Calu3 (cell line): ENCODE results near the gene ATXN7L3B. TPM values are rescaled to one million over a fixed set of nuclear protein-coding genes. Genes with fewer than 3 reads are reported as not detected.

Source experiments
- BruUV-seq: library from RNA; stranded (reverse); fragments of 400-500 nt; replicated peaks from 2 replicates; lab custom pipeline; 2021; lab: Mats Ljungman, UMichigan
- CTCF ChIA-PET: fragments of 300-600 bp; sonication (Branson Sonifier 250); formaldehyde crosslinking; loops from one replicate; lab custom pipeline; 2022; ENCODE audit warnings: antibody characterized with exemption; lab: Charles Lee
- DNase-seq: peaks from one replicate; pipeline ENCODE4 v3.0.0; 2022
- H3K27ac Mint-ChIP-seq: one replicate; pipeline ENCODE4 v1.8.0; 2022; ENCODE audit warnings: mixed read lengths; ENCODE audit not compliant: unreplicated experiment
- H3K27me3 Mint-ChIP-seq: one replicate; pipeline ENCODE4 v1.8.0; 2022; ENCODE audit warnings: mixed read lengths; ENCODE audit not compliant: unreplicated experiment
- H3K36me3 Mint-ChIP-seq: one replicate; pipeline ENCODE4 v1.8.0; 2022; ENCODE audit warnings: mild to moderate bottlenecking, moderate library complexity, mixed read lengths; ENCODE audit not compliant: insufficient read depth, unreplicated experiment
- H3K4me1 Mint-ChIP-seq: one replicate; pipeline ENCODE4 v1.8.0; 2022; ENCODE audit warnings: mild to moderate bottlenecking, low read depth, mixed read lengths; ENCODE audit not compliant: unreplicated experiment
- H3K4me3 Mint-ChIP-seq: one replicate; pipeline ENCODE4 v1.8.0; 2022; ENCODE audit warnings: mild to moderate bottlenecking, low read depth, moderate library complexity, mixed read lengths; ENCODE audit not compliant: unreplicated experiment
- H3K9me3 Mint-ChIP-seq: one replicate; pipeline ENCODE4 v1.8.0; 2022; ENCODE audit warnings: low read depth, mixed read lengths; ENCODE audit not compliant: unreplicated experiment
- CTCF ChIP-seq: fragments of 200-600 bp; IDR thresholded peaks from one replicate; pipeline ENCODE4 v1.8.0; 2022; ENCODE audit warnings: antibody characterized with exemption; ENCODE audit not compliant: unreplicated experiment
- intact Hi-C: fragments of 100-400 bp; cut with micrococcal nuclease; formaldehyde crosslinking; loops from one replicate; pipeline ENCODE4 v1.10.0; 2022; ENCODE audit not compliant: unreplicated experiment
- total RNA-seq: library from RNA; stranded (reverse); gene quantifications from 2 replicates; pipeline ENCODE4 v1.2.3, GENCODE V29; 2022

ATXN7L3B gene
- total RNA-seq, 1 experiment from 2014 or later, result 50.6 TPM

- peak overlapping the region; percentile 100 for H3K27ac Mint-ChIP-seq
- intact Hi-C loops, result loop anchor here (5.0 to 10.0 kb wide), 4 partner anchors 63 to 594 kb away; no protein-coding TSS in a partner anchor
- CTCF ChIA-PET, result interaction anchor here (0.5 to 2.7 kb wide), 2 partner anchors 29 to 108 kb away, joined by 4 to 14 read pairs; no protein-coding TSS in a partner anchor
- peaks cover 69% of the 10 kb centered on the region for H3K36me3 Mint-ChIP-seq
- H3K4me1 Mint-ChIP-seq, result peaks cover 22% of the 10 kb centered on the region
- no peak for TF ChIP-seq CTCF
- no peak for DNase-seq
- H3K9me3 Mint-ChIP-seq, result no peaks in the 10 kb centered on the region
- no TSS peak for BruUV-seq
- no peaks in the 10 kb centered on the region for H3K27me3 Mint-ChIP-seq
- H3K4me3 Mint-ChIP-seq, result peak overlapping the region; percentile 99
These were observed 1.6 kb downstream of the ATXN7L3B start for GRCh38 chr12:74539261-74539660.

DNA sequence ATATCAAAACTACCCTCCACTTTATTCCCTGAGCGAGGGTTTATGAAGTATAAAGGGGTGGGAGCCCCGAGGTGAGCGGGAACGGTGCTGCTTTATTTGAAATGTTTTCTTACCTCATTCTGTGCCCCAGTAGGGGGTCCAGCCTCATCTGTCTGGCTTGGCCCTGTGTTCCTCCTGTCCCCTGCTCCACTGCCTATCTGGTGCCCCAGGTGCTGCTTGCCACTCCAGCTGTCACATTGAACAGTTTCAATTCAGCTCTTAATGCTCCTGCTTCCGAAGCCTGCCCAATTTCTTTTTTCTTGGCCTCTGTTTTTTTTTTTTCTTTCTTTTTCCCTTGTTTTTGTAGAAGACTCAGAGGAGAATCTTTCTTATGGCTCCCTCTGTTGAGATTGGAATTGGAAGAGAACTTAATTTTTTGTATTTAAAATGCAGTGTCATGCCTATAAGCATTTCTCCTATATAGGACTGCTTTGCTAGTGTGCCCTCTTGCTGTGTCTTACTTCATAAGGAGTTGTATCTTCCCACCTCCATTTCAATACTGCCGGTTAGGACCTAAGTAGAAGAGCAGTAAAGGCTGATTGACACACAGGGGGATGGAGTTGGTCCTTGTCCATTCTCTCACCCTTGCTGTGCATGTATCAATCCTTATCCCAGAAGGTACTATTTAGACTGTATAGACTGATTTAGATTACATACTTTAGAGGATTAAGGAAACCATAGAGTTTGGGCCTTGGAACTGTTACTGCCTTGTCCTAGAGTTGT is 2.3 kb downstream of the ATXN7L3B start:
- TF ChIP-seq CTCF, result no peak
- peaks cover 69% of the 10 kb centered on the region for H3K36me3 Mint-ChIP-seq
- peak overlapping the region; percentile 100 for H3K27ac Mint-ChIP-seq
- intact Hi-C loops, result loop anchor here (5.0 to 10.0 kb wide), 4 partner anchors 62 to 595 kb away; no protein-coding TSS in a partner anchor
- no TSS peak for BruUV-seq
- H3K9me3 Mint-ChIP-seq, result no peaks in the 10 kb centered on the region
- no peak for DNase-seq
- CTCF ChIA-PET, result interaction anchor here (2.7 kb wide), 1 partner anchor 107 kb away, joined by 14 read pairs; no protein-coding TSS in a partner anchor
- no peaks in the 10 kb centered on the region for H3K27me3 Mint-ChIP-seq
- peaks cover 22% of the 10 kb centered on the region for H3K4me1 Mint-ChIP-seq
- H3K4me3 Mint-ChIP-seq, result peak overlapping the region; percentile 99

- CTCF ChIA-PET, result interaction anchor here (0.8 kb wide), 1 partner anchor 106 kb away, joined by 3 read pairs; no protein-coding TSS in a partner anchor
- DNase-seq, result no peak
- TF ChIP-seq CTCF, result no peak
- no peaks in the 10 kb centered on the region for H3K27me3 Mint-ChIP-seq
- peak overlapping the region; percentile 23 for H3K27ac Mint-ChIP-seq
- intact Hi-C loops, result no loop called here
- peaks cover 32% of the 10 kb centered on the region for H3K4me1 Mint-ChIP-seq
- no peaks in the 10 kb centered on the region for H3K9me3 Mint-ChIP-seq
- no TSS peak for BruUV-seq
- H3K36me3 Mint-ChIP-seq, result peaks cover 69% of the 10 kb centered on the region
- peak overlapping the region; percentile 99 for H3K4me3 Mint-ChIP-seq
These were observed 3.4 kb downstream of the ATXN7L3B start for GRCh38 chr12:74541074-74541473.

- no peak for TF ChIP-seq CTCF
- Mint-ChIP-seq H3K4me3 (no peak overlapping the region), H3K4me1 (peaks cover 10% of the 10 kb centered on the region), H3K27ac (no peak overlapping the region), H3K36me3 (peaks cover 24% of the 10 kb centered on the region), H3K27me3 (no peaks in the 10 kb centered on the region), H3K9me3 (no peaks in the 10 kb centered on the region)
- intact Hi-C loops, result no loop called here
- no peak for DNase-seq
- BruUV-seq, result no TSS peak
- CTCF ChIA-PET, result no interaction called here
These were observed 9.6 kb downstream of the ATXN7L3B start for GRCh38 chr12:74547249-74547648.
